ENCODE measurements around the gene ZGLP1. TPM values are rescaled to one million over a fixed set of nuclear protein-coding genes. Genes with fewer than 3 reads are reported as not detected.

The ZGLP1 gene
- total and polyA plus RNA-seq, 2 of the 13 experiments (the other 11 are each of a cell fraction or from before 2014, with no cell fraction given) = 2.4 to 3.0 TPM

GRCh38 chr19:10315335-10316214 is 6.0 kb upstream of the ZGLP1 start, which contains the start of gene FDX2 (continued):
- TF ChIP-seq, protein P1, sequence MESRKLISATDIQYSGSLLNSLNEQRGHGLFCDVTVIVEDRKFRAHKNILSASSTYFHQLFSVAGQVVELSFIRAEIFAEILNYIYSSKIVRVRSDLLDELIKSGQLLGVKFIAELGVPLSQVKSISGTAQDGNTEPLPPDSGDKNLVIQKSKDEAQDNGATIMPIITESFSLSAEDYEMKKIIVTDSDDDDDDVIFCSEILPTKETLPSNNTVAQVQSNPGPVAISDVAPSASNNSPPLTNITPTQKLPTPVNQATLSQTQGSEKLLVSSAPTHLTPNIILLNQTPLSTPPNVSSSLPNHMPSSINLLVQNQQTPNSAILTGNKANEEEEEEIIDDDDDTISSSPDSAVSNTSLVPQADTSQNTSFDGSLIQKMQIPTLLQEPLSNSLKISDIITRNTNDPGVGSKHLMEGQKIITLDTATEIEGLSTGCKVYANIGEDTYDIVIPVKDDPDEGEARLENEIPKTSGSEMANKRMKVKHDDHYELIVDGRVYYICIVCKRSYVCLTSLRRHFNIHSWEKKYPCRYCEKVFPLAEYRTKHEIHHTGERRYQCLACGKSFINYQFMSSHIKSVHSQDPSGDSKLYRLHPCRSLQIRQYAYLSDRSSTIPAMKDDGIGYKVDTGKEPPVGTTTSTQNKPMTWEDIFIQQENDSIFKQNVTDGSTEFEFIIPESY (CRISPR knock-in tag; IDR thresholded peaks at IDR 0.05) = peak; percentile 41; the same call in 1 of the 2 replicates
- TF ChIP-seq, protein P2, sequence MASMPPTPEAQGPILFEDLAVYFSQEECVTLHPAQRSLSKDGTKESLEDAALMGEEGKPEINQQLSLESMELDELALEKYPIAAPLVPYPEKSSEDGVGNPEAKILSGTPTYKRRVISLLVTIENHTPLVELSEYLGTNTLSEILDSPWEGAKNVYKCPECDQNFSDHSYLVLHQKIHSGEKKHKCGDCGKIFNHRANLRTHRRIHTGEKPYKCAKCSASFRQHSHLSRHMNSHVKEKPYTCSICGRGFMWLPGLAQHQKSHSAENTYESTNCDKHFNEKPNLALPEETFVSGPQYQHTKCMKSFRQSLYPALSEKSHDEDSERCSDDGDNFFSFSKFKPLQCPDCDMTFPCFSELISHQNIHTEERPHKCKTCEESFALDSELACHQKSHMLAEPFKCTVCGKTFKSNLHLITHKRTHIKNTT (CRISPR knock-in tag; IDR thresholded peaks at IDR 0.05) = no peak
- 0 out of 2 replicates have a peak, but pooled peaks have one; percentile 58 for TF ChIP-seq KMT2B (CRISPR knock-in tag; IDR thresholded peaks at IDR 0.05)
- TF ChIP-seq ZNF740 (CRISPR knock-in tag; IDR thresholded peaks at IDR 0.05) = no peak
- TF ChIP-seq, protein P3, sequence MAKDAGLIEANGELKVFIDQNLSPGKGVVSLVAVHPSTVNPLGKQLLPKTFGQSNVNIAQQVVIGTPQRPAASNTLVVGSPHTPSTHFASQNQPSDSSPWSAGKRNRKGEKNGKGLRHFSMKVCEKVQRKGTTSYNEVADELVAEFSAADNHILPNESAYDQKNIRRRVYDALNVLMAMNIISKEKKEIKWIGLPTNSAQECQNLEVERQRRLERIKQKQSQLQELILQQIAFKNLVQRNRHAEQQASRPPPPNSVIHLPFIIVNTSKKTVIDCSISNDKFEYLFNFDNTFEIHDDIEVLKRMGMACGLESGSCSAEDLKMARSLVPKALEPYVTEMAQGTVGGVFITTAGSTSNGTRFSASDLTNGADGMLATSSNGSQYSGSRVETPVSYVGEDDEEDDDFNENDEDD (CRISPR knock-in tag; IDR thresholded peaks at IDR 0.05; ENCODE audit: borderline replicate concordance) = peak; percentile 79; the same call in 1 of the 2 replicates
- TF ChIP-seq REPIN1 (CRISPR knock-in tag; IDR thresholded peaks at IDR 0.05; ENCODE audit: borderline replicate concordance, low read depth) = peak; percentile 75
- TF ChIP-seq BORCS8-MEF2B (CRISPR knock-in tag; IDR thresholded peaks at IDR 0.05) = no peak
- no peak for TF ChIP-seq ARID2 (CRISPR knock-in tag; IDR thresholded peaks at IDR 0.05; ENCODE audit: borderline replicate concordance)
- TF ChIP-seq TFE3 (CRISPR knock-in tag; IDR thresholded peaks at IDR 0.05) = peak; percentile 94
- no peak for TF ChIP-seq PLRG1 (conservative IDR thresholded peaks at IDR 0.05)
- peak; percentile 61; the same call in 1 of the 2 replicates for TF ChIP-seq GMEB1 (CRISPR knock-in tag; IDR thresholded peaks at IDR 0.05; ENCODE audit: borderline replicate concordance)
- TF ChIP-seq, protein P4, sequence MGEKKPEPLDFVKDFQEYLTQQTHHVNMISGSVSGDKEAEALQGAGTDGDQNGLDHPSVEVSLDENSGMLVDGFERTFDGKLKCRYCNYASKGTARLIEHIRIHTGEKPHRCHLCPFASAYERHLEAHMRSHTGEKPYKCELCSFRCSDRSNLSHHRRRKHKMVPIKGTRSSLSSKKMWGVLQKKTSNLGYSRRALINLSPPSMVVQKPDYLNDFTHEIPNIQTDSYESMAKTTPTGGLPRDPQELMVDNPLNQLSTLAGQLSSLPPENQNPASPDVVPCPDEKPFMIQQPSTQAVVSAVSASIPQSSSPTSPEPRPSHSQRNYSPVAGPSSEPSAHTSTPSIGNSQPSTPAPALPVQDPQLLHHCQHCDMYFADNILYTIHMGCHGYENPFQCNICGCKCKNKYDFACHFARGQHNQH (CRISPR knock-in tag; IDR thresholded peaks at IDR 0.05) = peak; percentile 71; the same call in 1 of the 2 replicates
- peak; percentile 25; the same call in 1 of the 2 replicates for TF ChIP-seq SIX1 (CRISPR knock-in tag; IDR thresholded peaks at IDR 0.05; ENCODE audit: borderline replicate concordance)
- no peak for TF ChIP-seq SP1 (IDR thresholded peaks at IDR 0.05)
- peak; percentile 50 for TF ChIP-seq SP1 (CRISPR knock-in tag; IDR thresholded peaks at IDR 0.05)
- TF ChIP-seq KDM5B (CRISPR knock-in tag; IDR thresholded peaks at IDR 0.05; ENCODE audit: borderline replicate concordance) = no peak
- peak; percentile 69; the same call in 1 of the 2 replicates for TF ChIP-seq ZNF543 (CRISPR knock-in tag; IDR thresholded peaks at IDR 0.05)
- TF ChIP-seq HOXA9 (CRISPR knock-in tag; IDR thresholded peaks at IDR 0.05; ENCODE audit: borderline replicate concordance) = 0 out of 2 replicates have a peak, but pooled peaks have one; percentile 63
- TF ChIP-seq ZNF547 (CRISPR knock-in tag; IDR thresholded peaks at IDR 0.05) = peak; percentile 72; the same call in 1 of the 2 replicates

Measured in HepG2 (cell line).